HepG2 (cell line): ENCODE data around the gene PTPN14. TPM values are rescaled to one million over a fixed set of nuclear protein-coding genes. Genes with fewer than 3 reads are reported as not detected.

Experiments used
- ATF1 ChIP-seq: IDR thresholded peaks from 2 replicates; pipeline ENCODE4 v1.6.1; 2016; ENCODE audit warnings: mild to moderate bottlenecking, control low read depth
- BORCS8-MEF2B ChIP-seq: sonication (generic); formaldehyde crosslinking; IDR thresholded peaks from 2 replicates; pipeline ENCODE4 v1.8.0; 2022; ENCODE audit warnings: mild to moderate bottlenecking, missing genetic modification reagents
- CCAR2 ChIP-seq: fragments of 200-400 bp; formaldehyde crosslinking; optimal IDR thresholded peaks from 2 replicates; pipeline ENCODE3; 2018; ENCODE audit warnings: low read depth, mild to moderate bottlenecking, low read length, moderate library complexity
- ELF1 ChIP-seq: sonication (generic); formaldehyde crosslinking; IDR thresholded peaks from 2 replicates; pipeline ENCODE4 v1.4.0; 2020; ENCODE audit warnings: missing genetic modification reagents
- GRHL1 ChIP-seq: sonication (generic); formaldehyde crosslinking; conservative IDR thresholded peaks from 2 replicates; pipeline ENCODE4 v1.8.0; 2022; ENCODE audit warnings: missing genetic modification reagents
- HNRNPH1 ChIP-seq: fragments of 200-400 bp; formaldehyde crosslinking; optimal IDR thresholded peaks from 2 replicates; pipeline ENCODE3; 2017; ENCODE audit warnings: mild to moderate bottlenecking, low read depth, low read length
- PAWR ChIP-seq: sonication (generic); formaldehyde crosslinking; IDR thresholded peaks from 2 replicates; pipeline ENCODE4 v1.4.0; 2020; ENCODE audit warnings: missing genetic modification reagents, mild to moderate bottlenecking, borderline replicate concordance
- TSC22D2 ChIP-seq: sonication (generic); formaldehyde crosslinking; IDR thresholded peaks from 2 replicates; pipeline ENCODE4 v1.5.1; 2020; ENCODE audit warnings: missing genetic modification reagents, mild to moderate bottlenecking, borderline replicate concordance
- ZFP37 ChIP-seq: sonication (generic); formaldehyde crosslinking; IDR thresholded peaks from 2 replicates; pipeline ENCODE4 v1.4.0; 2020; ENCODE audit warnings: missing genetic modification reagents, borderline replicate concordance
- polyA plus RNA-seq, 8 experiments: library from polyadenylated mRNA; depleted of rRNA in 3 of 8; stranded (reverse) in 7 of 8; unstranded in 1 of 8; fragments of >200 nt; fragmentation: Illumina TruSeq in 4 of 8; extraction: Trizol in 4 of 8; gene quantifications; 2 replicates each; pipeline versions ENCODE4 v1.2.1 to v1.2.3, GENCODE V29; 2011 to 2016; ENCODE audit warnings: low read depth in 4 of 8, missing spikeins in 1 of 8, mixed read lengths in 1 of 8; ENCODE audit not compliant: insufficient read depth in 1 of 8
- total RNA-seq, 5 experiments: library from RNA; depleted of rRNA; stranded (reverse); fragments of >200 nt; fragmentation: Illumina TruSeq; extraction: Trizol; gene quantifications; 2 replicates each; pipeline ENCODE4 v1.2.3, GENCODE V29; 2016; ENCODE audit warnings: low read depth in 1 of 5
- TF ChIP-seq, protein P1 (sequence below): sonication (generic); formaldehyde crosslinking; IDR thresholded peaks from 2 replicates; pipeline ENCODE4 v1.4.0; 2020; ENCODE audit warnings: missing genetic modification reagents, borderline replicate concordance
- TF ChIP-seq, protein P2 (sequence below): sonication (generic); formaldehyde crosslinking; IDR thresholded peaks from 2 replicates; pipeline ENCODE4 v1.9.0; 2021; ENCODE audit warnings: mild to moderate bottlenecking, missing genetic modification reagents
- TF ChIP-seq, protein P3 (sequence below): sonication (generic); formaldehyde crosslinking; IDR thresholded peaks from 2 replicates; pipeline ENCODE4 v1.4.0; 2020; ENCODE audit warnings: mild to moderate bottlenecking, missing genetic modification reagents, borderline replicate concordance

The PTPN14 gene
- total and polyA plus RNA-seq, 2 of the 13 experiments (the other 11 are each of a cell fraction or from before 2014, with no cell fraction given), result 3.9 to 4.7 TPM

- TF ChIP-seq GRHL1 (CRISPR knock-in tag) (no peak), TSC22D2 (no peak), ZFP37 (CRISPR knock-in tag) (no peak), ELF1 (CRISPR knock-in tag) (no peak), BORCS8-MEF2B (CRISPR knock-in tag) (no peak), HNRNPH1 (no peak), ATF1 (CRISPR knock-in tag) (no peak), PAWR (CRISPR knock-in tag) (no peak), CCAR2 (no peak)
- TF ChIP-seq, protein P1, sequence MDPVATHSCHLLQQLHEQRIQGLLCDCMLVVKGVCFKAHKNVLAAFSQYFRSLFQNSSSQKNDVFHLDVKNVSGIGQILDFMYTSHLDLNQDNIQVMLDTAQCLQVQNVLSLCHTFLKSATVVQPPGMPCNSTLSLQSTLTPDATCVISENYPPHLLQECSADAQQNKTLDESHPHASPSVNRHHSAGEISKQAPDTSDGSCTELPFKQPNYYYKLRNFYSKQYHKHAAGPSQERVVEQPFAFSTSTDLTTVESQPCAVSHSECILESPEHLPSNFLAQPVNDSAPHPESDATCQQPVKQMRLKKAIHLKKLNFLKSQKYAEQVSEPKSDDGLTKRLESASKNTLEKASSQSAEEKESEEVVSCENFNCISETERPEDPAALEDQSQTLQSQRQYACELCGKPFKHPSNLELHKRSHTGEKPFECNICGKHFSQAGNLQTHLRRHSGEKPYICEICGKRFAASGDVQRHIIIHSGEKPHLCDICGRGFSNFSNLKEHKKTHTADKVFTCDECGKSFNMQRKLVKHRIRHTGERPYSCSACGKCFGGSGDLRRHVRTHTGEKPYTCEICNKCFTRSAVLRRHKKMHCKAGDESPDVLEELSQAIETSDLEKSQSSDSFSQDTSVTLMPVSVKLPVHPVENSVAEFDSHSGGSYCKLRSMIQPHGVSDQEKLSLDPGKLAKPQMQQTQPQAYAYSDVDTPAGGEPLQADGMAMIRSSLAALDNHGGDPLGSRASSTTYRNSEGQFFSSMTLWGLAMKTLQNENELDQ, result no peak
- TF ChIP-seq, protein P2, sequence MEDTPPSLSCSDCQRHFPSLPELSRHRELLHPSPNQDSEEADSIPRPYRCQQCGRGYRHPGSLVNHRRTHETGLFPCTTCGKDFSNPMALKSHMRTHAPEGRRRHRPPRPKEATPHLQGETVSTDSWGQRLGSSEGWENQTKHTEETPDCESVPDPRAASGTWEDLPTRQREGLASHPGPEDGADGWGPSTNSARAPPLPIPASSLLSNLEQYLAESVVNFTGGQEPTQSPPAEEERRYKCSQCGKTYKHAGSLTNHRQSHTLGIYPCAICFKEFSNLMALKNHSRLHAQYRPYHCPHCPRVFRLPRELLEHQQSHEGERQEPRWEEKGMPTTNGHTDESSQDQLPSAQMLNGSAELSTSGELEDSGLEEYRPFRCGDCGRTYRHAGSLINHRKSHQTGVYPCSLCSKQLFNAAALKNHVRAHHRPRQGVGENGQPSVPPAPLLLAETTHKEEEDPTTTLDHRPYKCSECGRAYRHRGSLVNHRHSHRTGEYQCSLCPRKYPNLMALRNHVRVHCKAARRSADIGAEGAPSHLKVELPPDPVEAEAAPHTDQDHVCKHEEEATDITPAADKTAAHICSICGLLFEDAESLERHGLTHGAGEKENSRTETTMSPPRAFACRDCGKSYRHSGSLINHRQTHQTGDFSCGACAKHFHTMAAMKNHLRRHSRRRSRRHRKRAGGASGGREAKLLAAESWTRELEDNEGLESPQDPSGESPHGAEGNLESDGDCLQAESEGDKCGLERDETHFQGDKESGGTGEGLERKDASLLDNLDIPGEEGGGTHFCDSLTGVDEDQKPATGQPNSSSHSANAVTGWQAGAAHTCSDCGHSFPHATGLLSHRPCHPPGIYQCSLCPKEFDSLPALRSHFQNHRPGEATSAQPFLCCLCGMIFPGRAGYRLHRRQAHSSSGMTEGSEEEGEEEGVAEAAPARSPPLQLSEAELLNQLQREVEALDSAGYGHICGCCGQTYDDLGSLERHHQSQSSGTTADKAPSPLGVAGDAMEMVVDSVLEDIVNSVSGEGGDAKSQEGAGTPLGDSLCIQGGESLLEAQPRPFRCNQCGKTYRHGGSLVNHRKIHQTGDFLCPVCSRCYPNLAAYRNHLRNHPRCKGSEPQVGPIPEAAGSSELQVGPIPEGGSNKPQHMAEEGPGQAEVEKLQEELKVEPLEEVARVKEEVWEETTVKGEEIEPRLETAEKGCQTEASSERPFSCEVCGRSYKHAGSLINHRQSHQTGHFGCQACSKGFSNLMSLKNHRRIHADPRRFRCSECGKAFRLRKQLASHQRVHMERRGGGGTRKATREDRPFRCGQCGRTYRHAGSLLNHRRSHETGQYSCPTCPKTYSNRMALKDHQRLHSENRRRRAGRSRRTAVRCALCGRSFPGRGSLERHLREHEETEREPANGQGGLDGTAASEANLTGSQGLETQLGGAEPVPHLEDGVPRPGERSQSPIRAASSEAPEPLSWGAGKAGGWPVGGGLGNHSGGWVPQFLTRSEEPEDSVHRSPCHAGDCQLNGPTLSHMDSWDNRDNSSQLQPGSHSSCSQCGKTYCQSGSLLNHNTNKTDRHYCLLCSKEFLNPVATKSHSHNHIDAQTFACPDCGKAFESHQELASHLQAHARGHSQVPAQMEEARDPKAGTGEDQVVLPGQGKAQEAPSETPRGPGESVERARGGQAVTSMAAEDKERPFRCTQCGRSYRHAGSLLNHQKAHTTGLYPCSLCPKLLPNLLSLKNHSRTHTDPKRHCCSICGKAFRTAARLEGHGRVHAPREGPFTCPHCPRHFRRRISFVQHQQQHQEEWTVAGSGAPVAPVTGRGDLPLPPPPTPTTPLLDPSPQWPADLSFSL (CRISPR knock-in tag), result no peak
- TF ChIP-seq, protein P3, sequence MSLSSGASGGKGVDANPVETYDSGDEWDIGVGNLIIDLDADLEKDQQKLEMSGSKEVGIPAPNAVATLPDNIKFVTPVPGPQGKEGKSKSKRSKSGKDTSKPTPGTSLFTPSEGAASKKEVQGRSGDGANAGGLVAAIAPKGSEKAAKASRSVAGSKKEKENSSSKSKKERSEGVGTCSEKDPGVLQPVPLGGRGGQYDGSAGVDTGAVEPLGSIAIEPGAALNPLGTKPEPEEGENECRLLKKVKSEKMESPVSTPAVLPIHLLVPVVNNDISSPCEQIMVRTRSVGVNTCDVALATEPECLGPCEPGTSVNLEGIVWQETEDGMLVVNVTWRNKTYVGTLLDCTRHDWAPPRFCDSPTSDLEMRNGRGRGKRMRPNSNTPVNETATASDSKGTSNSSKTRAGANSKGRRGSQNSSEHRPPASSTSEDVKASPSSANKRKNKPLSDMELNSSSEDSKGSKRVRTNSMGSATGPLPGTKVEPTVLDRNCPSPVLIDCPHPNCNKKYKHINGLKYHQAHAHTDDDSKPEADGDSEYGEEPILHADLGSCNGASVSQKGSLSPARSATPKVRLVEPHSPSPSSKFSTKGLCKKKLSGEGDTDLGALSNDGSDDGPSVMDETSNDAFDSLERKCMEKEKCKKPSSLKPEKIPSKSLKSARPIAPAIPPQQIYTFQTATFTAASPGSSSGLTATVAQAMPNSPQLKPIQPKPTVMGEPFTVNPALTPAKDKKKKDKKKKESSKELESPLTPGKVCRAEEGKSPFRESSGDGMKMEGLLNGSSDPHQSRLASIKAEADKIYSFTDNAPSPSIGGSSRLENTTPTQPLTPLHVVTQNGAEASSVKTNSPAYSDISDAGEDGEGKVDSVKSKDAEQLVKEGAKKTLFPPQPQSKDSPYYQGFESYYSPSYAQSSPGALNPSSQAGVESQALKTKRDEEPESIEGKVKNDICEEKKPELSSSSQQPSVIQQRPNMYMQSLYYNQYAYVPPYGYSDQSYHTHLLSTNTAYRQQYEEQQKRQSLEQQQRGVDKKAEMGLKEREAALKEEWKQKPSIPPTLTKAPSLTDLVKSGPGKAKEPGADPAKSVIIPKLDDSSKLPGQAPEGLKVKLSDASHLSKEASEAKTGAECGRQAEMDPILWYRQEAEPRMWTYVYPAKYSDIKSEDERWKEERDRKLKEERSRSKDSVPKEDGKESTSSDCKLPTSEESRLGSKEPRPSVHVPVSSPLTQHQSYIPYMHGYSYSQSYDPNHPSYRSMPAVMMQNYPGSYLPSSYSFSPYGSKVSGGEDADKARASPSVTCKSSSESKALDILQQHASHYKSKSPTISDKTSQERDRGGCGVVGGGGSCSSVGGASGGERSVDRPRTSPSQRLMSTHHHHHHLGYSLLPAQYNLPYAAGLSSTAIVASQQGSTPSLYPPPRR (CRISPR knock-in tag), result peak; percentile 85; the same call in 1 of the 2 replicates
Observed at GRCh38 chr1:214516434-214517326, 34.7 kb downstream of the PTPN14 start (continued).
